ENCODE data around the gene C2CD5.

DNA sequence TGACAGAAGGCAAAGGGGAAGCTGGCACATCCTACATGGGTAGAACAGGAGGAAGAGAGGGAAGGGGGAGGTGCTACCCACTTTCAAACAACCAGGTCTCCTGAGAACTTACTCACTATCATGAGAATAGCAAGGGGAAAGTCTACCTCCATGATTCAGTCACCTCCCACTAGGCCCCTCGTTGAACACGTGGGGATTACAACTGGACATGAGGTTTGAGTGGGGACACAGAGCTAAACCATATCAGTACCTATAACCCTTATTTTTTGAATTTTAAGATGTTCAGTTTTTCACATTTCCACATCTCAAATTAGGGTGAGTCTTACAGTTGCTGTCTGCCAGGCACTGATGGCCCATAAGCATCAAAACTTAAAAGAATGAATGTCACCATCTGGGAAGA is 129.6 kb downstream of the C2CD5 start:
- TF ChIP-seq POLR2A (IDR thresholded peaks at IDR 0.05; ENCODE audit: low read length) (no peak), GATA1 (IDR thresholded peaks at IDR 0.05; ENCODE audit: low read depth, low read length) (no peak)
